Stimulated activated CD4-positive, alpha-beta T cell treated with anti-CD3 and anti-CD28 coated beads, Interleukin-4, amount 100 ng/mL, for 48 hours (primary cell): ENCODE results near the gene EPHB3.
A peak's percentile ranks its signal among the peaks of the same experiment; 100 is the strongest.

Experiments used
- DNase-seq, 2 donors: peaks; one replicate each; pipeline ENCODE4 v3.0.0-alpha.2; 2020; ENCODE audit warnings: low read depth in 2 of 2

Gene EPHB3

DNA sequence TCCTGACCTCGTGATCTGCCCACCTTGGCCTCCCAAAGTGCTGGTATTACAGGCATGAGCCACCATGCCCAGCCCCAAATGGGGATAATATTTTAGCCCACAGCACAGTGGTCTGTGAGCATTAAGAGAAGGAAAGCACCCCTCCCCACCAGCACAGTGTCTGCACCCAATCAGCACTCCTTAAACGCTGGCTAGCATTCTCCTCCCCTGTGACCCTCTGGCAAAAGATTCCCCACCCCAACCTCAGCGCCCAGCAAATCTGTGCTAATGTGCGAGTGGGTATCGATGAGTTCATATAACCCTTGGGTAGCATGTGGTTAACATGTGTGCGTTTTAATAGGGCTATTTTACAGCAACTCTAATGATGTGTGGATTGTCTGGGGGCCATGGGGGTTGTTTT, 18.3 kb upstream of the EPHB3 start:
- no peak for DNase-seq

DNA sequence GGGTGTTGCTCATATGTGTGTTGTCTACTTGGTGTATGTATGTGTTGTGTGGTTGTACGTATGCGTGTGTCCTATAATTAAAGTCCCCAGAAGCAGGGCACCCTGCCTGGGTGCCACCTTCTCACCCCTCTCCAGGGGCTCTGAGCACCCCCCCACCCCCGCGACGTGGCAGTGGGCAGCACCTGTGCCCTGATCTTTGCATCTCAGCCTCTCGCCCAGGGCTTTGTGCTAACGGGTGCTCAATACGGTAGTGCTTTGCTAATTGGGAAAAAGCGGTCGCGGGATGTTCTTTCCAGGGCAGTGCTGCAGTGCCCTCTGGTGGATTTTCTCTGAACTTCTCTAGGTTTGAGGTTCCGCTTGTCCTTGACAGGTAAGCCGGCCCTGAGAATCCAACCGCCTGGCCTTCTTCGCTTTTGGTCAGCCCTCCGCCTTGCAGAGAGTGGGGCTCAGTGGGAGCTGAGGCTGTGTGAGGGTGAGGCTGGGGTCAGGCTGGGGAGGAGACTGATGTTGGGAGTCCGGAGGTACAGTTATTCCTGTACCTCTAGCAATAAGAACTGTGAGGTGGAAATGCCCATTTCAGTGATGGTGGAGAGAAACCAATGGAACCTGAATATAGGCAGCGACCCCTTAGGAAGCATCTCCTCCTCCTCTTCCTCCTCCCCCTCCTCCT, 17.6 kb upstream of the EPHB3 start:
- peak; percentile 63 to 66 for DNase-seq

GRCh38 chr3:184544513-184544861, 17.1 kb upstream of the EPHB3 start:
- DNase-seq: no peak

- DNase-seq: no peak
Measured at GRCh38 chr3:184545769-184546168, 15.8 kb upstream of the EPHB3 start.

- no peak for DNase-seq
Measured at GRCh38 chr3:184546252-184546651, 15.3 kb upstream of the EPHB3 start.

DNA sequence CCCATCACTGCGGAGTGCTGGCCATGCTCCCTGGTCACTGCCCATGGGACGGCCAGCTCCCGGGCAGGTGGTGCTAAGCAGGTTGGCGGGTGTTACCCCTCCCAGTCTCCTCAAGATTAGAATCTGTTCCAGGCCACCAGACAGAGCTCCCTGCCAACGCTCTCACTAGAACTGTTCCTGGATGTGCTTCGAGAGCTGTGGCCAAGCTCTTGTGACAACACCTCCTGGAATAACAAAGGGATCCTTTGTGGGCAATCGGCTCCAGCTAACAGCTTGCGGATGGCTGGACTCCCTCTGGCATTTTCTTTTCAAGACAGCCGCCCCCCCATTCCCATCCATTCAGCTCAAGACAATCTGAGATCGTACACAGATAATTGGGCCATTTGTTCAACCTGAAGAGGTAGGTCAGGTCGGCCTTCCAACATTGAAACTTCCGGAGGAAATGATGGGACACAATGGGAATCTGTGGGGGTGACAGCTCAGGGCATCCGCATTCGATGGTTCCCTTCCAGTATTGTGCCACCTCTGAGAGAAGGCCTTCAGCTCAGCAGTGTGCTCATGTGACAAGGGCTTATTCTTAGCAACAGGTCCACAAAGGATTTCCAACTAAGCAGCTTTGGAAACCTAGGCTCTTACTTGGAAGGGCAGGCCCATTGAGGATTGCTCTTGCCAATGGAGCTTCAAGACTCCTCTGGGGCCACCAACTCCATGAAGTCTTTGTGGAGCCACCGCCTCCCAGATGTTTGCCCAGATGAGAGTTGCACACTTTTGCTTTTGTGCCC, 11.6 kb upstream of the EPHB3 start:
- DNase-seq: no peak

DNA sequence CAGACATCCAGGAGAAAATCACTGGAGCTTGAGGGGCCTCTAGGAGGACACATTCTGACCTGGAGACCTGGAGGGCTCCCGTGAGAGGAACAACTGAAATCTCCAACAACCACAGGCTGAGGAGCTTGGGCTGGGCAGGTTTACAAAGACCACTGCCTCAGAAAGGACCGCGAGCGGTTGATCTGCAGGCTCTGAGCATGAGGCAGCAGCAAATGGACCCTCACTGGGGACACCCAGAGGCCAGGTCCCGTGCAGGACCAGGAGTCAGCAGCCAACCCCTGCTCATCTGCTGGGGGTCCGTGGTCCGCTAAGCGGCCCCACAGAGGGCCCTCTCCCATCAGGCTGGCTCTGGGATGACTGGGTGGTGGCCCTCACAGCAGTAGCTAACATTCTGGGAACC, 10.5 kb upstream of the EPHB3 start:
- no peak for DNase-seq

DNA sequence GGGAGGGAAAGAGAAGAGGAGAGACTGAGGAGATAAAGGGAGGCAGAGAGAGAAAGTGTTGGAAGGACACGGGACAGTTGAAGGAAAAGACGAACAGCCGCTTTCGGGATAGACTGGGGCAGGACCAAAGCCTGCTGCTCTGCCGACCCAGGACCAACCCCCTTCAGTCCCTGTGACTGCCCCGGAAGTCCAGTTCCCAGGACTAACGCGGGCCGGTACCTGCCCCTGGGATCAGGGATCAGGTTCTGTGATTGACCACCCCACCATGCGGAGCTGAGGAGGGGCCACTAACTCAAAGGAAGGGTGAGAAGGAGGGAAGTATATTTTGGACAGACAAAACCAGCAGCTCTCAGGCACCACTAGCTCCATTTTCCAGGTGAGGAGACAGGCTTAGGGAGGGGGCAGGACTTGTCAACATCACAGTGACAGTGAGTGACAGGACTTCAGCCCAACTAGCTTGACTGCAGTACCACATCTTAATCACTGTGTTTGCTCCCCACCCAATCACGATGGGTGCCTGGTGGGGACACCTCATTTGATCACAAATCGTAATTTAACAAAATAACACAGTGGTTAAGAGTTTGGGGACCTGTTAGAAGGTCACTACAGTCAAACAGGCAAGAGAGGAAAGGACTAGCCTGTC, 9.8 kb upstream of the EPHB3 start:
- no peak for DNase-seq

DNA sequence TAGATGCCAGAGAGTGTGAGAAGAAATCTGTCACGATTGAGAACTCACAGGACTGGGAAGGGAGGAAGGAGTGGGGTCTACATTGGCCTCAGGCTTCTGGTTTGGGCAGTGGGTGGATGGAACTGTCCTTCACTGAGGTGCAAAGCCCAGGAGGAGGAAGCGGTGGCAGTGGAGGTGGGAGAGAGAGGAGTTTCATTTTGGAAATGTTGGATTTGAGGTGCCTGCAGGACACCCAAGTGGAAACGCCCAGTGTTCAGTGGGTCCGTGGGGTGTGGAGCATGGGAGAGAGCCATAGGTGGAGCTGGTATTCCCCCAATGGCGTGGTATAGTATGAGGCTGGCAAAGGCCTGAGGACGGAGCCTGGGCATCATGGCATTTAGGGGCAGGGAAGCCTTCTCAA, 9.3 kb upstream of the EPHB3 start:
- DNase-seq: no peak

DNA sequence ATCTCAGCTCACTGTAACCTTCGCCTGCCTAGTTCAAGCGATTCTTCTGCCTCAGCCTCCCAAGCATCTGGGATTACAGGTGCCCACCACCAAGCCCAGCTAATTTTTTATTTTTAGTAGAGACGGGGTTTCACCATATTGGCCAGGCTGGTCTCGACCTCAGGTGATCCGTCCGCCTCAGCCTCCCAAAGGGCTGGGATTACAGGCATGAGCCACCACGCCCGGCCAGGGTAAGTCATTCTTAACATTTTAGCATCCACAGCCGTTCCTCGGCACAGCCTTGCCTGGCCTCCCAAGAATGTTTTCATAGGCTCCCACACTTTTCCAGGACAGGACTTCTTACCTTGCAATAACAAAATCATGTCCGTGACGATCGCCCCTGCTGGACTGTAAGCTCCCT, 8.7 kb upstream of the EPHB3 start:
- DNase-seq: no peak

GRCh38 chr3:184553385-184553784, 8.2 kb upstream of the EPHB3 start:
- no peak for DNase-seq

- DNase-seq: no peak
Measured at GRCh38 chr3:184554461-184554860, 7.1 kb upstream of the EPHB3 start.

GRCh38 chr3:184556582-184557347, 4.8 kb upstream of the EPHB3 start:
- no peak for DNase-seq

DNA sequence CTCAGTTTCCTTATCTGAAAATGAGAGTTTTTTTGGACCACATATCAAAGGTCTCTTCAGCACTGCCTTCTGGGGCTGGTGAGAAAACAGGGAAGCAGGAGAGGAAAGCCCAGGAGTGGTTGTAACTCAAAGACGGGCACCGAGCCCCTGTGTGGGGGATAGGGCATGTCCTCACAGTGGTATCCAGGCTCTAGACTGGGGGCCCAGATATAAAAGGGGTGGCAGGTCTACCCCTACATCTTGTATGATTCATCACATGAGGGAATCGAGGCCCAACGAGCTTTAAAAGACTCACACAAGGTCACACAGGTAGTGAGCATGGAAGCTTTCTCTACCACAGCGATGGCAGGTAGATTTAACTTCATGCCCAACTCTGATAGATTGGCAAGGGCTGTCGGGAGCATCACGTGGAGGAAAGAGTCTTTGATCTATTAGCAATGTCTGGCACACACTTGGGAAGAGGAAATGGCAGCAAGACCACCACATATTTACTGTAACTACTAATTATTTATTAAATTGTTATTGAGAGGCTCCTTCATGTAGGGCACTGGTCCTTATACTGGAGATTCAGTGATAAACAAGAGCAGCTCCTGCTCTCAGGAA, 4.1 kb upstream of the EPHB3 start:
- no peak for DNase-seq

DNA sequence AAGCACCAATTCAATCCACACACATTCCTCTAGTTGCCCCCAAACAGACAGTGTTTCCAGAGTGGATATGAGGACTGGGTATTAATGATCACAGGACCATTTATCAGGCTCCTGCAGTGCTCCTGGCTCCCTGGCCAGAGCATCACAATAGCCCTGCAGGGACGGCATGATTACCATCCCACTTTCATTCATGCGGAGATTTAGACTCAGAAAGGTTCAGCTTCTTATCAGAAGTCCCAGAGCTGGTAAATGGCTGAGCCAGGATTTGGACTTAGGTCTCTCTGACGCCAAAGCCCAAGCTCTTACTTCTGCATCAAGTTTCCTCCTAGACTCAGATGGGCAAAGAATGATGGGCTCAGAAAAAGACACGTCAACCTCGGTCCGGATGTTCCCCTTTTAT, 2.9 kb upstream of the EPHB3 start:
- no peak for DNase-seq

DNA sequence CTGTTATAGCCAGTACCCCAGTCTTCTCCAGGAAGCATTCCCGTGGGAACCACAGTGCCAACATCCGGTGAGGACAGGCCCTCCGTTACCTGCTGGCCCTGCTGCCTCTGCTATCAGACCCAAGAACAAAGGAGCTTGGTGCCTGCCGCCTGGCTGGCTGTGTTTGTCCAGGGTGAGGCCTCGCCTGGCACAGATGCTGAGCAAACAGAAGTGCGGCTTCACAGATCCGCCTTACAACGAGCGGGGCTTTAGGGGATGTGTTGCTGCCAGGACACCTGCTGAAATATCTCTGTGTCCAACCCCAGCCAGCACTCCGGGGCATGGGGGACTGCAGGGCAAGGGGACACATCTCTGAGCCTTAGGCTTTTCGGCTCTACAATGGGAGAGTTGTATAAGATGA, 2.2 kb upstream of the EPHB3 start:
- no peak for DNase-seq

DNA sequence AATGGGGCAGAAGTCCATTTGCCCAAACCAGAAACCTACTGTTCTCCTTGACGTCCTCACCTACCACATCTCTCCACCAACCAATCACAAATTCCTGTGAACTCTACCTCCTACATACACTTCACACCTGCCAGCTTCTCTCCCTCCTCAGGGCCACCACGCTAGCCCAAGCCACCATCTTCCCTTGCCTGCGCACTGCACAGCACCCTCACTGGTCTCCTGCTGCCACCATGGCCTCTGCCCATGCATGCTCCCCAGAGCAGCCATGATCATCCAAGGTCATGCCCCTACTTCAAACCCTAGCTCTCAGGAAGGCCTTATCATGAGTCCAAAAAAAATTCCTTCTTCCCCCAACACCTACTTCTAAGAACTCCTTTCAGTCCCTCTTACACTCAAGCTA, 1.1 kb upstream of the EPHB3 start:
- no peak for DNase-seq

DNA sequence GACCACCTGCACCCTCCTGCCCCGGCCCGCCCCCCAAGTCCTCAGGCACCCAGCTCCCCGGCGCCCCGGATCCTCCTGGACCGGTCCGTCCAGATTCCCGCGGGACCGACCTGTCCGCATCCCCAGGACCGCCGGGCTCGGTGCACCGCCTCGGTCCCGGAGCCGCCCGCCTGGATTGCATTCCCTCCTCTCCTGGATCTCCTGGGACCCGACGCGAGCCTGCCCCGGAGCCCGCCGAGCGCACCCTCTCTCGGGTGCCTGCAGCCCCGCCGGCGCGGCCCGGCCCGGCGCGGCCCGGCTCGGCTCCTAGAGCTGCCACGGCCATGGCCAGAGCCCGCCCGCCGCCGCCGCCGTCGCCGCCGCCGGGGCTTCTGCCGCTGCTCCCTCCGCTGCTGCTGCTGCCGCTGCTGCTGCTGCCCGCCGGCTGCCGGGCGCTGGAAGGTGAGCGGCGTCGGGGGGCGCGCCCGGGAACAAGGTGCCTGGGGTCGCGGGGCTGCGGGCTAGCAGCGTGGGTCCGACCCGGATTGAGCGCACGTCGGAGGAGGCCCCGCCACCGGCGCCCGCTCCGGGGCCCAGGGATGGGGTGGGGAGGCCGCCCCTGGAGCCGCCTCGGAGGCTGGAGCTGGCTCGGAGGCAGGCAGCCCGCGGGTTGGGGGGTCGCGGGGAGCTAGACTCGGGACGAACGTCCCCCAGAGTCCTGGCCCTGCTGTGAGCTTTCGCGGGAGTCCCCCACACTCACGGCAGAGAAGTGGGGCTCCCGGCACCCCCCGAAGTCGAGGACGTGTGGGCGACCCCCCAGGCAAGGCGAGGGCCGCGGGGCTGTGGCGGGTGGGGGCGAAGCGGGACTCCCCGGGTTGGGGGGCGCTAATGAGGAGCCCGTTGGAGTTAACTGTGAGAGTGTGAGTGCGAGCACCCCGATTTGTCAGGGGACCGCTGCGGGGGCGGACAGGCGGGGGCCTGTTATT, 610 bp downstream of the EPHB3 start:
- DNase-seq: no peak

GRCh38 chr3:184562878-184563560, 1.4 kb downstream of the EPHB3 start:
- DNase-seq: no peak

DNA sequence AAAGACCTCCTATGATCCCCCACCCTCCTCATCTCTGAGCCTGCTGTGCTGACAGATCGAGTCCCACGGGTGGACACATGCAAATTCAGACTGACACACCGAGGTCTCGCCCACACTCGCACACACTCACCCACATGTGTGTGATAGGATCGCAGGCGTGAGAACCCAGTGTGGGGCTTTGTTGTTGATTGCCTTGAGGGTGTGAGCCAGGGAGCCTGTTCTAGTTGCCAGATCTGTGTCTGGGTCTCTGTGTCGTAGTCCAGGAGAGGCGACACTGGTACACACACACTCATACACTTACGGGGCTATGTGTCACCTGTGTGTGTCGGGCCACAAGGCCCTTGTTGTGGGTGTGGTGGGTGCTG, 2.0 kb downstream of the EPHB3 start:
- DNase-seq: no peak
